ENCODE results near the gene TMEM150C. TPM values are rescaled to one million over a fixed set of nuclear protein-coding genes. Genes with fewer than 3 reads are reported as not detected.
A peak's percentile ranks its signal among the peaks of the same experiment; 100 is the strongest.

The TMEM150C gene
- total and polyA plus RNA-seq, 2 of the 8 experiments (the other 6 are each of a cell fraction or from before 2014, with no cell fraction given): 1.5 to 1.7 TPM

- peak; percentile 81 to 83 for TF ChIP-seq RAD21 (IDR thresholded peaks at IDR 0.05 in 1 of 2, conservative IDR thresholded peaks at IDR 0.05 in 1 of 2; ENCODE audit: low read depth in 2 of 2, low read length in 2 of 2)
- no peak for TF ChIP-seq TBP (IDR thresholded peaks at IDR 0.05; ENCODE audit: low read depth, low read length)
- TF ChIP-seq ZNF274 (IDR thresholded peaks at IDR 0.05; ENCODE audit: borderline replicate concordance, extremely low read depth, low read length): no peak
- no peak for TF ChIP-seq NANOG (IDR thresholded peaks at IDR 0.05; ENCODE audit: insufficient read depth, low read depth, low read length, poor library complexity, severe bottlenecking)
- no peak for TF ChIP-seq JUN (IDR thresholded peaks at IDR 0.05; ENCODE audit: low read depth, low read length)
Observed at GRCh38 chr4:82462415-82462831, 99.4 kb downstream of the TMEM150C start (continued).

Data from H1 (cell line).